HG03175 (cell line): ENCODE data around the gene SSBP2.
"Not testable (repeated sequence)": the region's sequence is repeated elsewhere in the genome, so short reads cannot be mapped to it uniquely, and the experiment has no call there.

Experiments used
- ATAC-seq: cut with Tn5 transposase; IDR thresholded peaks from one replicate; pipeline ENCODE4 v1.9.1; 2021; ENCODE audit warnings: mild to moderate bottlenecking, moderate library complexity; ENCODE audit not compliant: unreplicated experiment

SSBP2 gene

DNA sequence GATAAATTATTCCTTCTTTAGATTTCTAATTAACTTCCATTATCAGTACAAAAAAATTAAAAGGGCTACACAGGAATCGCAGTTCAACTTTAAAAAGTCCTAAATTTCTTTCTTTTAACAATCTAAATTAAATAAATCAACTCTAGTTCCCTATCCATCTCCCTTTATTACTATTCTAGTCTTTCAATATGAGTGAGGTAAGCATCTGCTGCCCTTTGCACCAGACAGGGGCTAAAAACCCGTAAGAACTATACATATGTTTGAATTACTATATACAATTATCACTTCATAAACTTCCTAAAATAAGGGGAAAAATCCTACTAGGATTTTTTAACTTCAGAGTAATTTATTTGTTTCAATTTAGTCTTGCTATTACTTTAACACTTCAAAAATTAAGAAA is 145.6 kb downstream of the SSBP2 start:
- no peak for ATAC-seq

DNA sequence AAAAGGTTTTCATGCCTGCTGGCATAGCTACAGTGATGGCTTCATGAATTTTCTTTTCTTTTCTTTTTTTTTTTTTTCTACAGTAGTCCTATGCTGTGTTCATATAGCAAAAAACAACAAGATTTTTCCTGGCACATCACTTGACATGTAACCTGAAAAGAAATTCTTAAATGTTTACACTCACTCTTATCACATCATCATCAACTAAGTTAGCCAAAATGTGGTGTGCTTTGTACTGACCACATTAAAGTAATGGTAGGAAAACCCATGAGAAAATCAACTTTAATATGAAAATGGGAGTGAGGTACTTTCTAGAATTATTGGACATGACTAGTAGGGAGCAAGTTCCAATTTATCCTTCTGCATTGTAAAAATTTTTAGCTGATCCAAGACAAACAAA is 146.7 kb downstream of the SSBP2 start:
- no peak for ATAC-seq

GRCh38 chr5:81601919-81602318 is 149.0 kb downstream of the SSBP2 start:
- ATAC-seq, result no peak

DNA sequence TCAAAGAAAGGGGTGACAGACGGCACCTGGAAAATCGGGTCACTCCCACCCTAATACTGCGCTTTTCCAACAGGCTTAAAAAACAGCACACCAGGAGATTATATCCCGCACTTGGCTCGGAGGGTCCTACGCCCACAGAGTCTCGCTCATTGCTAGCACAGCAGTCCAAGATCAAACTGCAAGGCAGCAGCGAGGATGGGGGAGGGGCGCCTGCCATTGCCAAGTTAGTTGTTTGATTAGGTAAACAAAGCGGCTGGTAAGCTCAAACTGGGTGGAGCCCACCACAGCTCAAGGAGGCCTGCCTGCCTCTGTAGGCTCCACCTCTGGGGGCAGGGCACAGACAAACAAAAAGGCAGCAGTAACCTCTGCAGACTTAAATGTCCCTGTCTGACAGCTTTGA is 158.8 kb downstream of the SSBP2 start:
- not testable (repeated sequence) for ATAC-seq

DNA sequence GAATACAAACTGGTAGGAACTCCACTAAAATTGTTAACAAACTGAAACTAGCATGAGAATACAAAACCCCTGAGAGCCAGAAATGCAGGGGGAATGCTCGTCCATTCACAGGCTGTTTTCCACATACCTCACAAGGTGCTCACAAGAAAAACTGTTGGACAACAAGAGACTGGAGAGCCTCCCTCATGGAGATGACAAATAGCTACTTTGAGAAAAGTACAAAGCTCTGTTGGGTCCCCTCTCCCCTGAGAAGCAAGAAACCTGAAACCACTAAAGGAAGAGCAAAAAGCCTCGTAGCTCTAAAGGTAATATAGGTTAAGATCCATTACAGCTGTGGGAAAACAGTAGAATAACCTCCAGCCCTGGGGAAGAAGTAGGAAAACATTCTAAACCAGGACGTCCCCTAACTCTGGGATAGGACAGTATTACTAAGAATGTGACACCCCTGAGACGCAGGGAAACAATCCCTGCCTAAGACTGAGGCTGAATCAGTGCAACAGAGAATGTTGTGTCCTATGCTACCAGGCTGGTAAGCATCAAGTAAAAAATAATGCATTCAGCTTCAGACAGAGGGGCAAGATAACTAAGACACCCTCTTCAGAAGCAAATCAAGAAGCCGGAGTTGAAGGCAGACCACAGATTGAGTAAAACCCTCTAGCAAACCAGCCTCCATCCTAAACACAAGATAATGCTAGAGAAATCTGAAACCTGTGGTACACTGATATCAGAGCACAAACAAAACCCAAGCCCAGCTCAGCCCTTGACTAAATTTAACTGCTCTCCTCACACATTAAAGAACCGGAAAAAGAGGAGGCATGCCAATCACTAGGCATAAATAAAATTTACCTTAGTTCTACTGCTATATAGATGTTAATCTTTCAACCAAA is 160.2 kb downstream of the SSBP2 start:
- ATAC-seq, result no peak

DNA sequence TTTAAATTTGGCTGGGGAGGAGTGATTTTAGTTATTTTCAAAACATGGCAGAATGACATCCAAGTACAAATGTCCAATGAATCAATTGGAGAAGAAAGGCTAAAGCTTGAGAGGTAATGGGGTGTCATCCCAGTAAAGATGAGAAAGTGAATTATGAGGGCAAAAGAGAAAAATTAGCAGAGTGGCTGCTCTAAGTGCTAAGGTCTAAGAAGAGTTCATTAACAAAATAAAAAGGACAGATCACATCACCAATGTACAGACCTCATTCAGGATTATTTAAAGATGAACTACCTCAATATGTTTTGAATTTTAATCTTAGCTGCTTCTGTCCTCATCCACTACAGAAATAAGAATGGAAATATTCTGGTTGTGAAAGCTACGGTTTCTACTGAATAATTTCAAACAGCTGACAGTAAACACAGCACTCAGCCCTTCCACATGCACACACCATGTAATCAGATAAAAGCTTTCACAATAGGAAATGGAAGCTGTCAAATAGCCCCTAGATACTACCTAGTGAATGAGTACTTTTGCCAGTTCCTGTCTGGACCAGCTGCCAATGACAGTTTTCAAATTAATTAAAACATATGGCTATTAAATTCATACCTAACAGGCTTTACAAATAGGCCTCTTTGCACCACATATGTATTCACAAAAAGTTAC is 171.5 kb downstream of the SSBP2 start:
- ATAC-seq, result peak; percentile 52

DNA sequence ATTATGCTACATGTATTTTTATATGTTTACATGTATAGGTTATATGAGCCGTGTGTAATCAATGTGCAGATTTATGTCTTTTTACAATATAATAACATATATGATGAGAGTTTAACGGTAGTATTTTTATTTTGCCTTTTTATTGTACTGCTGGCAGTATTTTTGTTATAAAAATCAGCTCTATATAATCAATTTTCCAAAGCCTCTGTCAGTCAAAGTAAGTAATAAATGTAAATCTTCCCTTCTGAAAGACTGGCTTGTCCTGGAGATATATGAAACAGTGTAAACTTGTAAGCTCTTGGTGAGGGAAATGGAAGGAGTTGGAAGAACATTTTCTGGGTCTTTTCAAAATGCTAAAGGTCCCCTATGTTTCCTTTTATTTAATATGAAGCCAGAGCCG is 173.8 kb downstream of the SSBP2 start:
- no peak for ATAC-seq

GRCh38 chr5:81575924-81576323 is 175.0 kb downstream of the SSBP2 start:
- no peak for ATAC-seq

DNA sequence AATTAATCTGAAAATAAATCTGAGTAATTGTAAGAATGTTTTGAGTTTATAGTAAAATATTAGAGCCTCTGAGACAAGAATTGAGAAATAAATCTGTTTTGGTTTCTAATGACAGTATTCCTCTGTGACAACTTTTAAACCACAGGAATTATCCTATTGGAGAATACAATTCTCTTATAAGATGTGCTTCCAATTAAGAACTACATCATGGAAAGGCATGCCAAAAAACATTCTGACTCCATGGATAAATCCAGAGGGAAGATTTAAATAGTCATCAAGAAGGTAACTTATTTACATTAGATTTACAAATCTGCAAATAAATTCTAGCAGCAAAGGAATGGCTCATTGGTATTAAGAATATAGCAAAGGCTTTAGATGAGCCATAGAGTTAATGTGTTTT is 178.7 kb downstream of the SSBP2 start:
- ATAC-seq, result no peak

- no peak for ATAC-seq
These were observed 192.7 kb downstream of the SSBP2 start for GRCh38 chr5:81558188-81558587.

GRCh38 chr5:81556809-81557208 is 194.1 kb downstream of the SSBP2 start:
- no peak for ATAC-seq

- ATAC-seq, result no peak
These were observed 195.0 kb downstream of the SSBP2 start for GRCh38 chr5:81555865-81556264.

DNA sequence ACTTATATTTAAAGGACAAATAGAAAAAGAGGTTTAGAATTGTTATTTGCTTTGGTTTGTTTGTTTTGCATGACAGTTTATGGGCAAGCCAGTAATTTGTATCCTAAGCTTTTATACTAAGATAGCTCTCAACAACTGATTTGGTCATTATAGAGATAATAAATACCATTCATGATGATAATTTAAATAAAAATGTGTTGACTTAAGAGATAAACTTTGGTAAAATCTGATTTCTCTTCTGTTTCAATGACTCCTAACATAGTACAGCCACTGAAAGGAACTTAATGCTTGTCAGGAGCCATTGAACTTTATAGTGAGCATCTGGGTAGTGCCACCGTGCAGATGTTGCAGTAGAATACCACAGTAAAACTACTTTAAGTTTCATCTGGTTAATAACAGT is 196.2 kb downstream of the SSBP2 start:
- ATAC-seq, result no peak

DNA sequence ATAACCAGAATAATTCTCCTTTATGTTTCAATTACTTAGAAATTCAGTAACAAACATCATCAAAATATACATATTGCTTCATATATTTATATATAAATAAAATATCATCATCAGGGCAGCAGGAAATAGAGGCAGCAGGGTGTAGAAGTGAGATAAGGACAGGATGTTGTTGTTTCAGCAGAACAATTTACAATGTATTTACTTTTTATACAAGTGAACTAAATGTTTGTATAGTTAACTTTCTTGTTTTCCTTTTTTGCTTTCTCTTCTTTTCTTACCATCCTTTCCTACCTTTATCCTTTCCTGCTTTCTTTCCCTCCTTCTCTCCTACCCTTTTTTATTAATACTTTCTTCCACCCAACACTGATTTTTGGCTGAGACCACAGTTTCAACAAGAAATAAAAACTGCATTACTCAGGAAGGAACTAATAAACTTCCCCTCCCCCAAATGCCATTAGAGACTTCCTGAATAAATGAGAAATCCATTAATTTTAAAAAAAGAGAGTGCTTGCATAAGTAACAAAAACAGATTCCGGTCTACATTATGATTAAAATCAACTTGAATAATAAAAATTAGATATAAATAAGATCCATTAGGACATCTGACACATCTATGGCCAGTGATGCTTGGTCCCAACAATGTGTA is 197.2 kb downstream of the SSBP2 start:
- ATAC-seq, result no peak

GRCh38 chr5:81552852-81553566 is 197.9 kb downstream of the SSBP2 start:
- ATAC-seq, result no peak

DNA sequence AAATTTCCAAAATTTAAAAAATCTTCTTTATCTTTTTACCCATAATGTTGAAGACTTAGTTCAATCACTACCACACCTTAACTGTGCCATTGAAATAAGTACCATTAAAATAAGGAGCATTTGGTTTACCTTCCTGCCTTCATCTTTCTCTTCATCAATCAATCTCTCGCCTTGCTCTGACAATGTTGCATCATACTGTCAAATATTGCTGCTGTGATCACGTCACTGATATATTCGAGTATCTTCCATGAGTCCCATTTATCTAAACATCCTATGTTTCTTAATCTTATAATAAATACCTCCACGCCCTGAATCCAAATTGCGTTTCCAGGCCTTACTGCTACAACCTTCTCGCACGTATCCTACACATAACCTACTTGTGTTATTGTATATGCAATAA is 201.8 kb downstream of the SSBP2 start:
- ATAC-seq, result no peak

GRCh38 chr5:81547001-81547400 is 203.9 kb downstream of the SSBP2 start:
- ATAC-seq, result no peak

- no peak for ATAC-seq
These were observed 205.0 kb downstream of the SSBP2 start for GRCh38 chr5:81545911-81546310.

- no peak for ATAC-seq
These were observed 206.4 kb downstream of the SSBP2 start for GRCh38 chr5:81544351-81545018.

DNA sequence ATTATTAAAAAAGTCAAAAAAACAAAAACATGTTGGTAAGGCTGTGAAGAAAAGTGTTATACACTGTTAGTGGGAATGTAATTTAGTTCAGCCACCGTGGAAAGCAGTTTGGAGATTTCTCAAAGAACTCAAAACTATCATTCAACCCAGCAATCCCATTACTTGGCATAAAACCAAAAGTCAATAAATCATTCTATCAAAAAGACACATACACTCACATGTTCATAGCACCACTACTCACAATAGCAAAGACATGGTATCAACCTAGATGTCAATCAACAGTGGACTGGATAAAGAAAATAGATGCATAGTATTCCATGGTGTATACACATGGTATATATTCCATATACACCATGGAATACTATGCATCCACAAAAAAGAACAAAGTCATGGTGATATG is 208.7 kb downstream of the SSBP2 start:
- ATAC-seq, result no peak
